AG08395 (cell line): ENCODE results near the gene GUCY2F.

ENCODE experiments used
- DNase-seq: peaks from one replicate; pipeline ENCODE4 v3.0.0; 2012; ENCODE audit warnings: mixed read lengths, low spot score

GUCY2F gene

DNA sequence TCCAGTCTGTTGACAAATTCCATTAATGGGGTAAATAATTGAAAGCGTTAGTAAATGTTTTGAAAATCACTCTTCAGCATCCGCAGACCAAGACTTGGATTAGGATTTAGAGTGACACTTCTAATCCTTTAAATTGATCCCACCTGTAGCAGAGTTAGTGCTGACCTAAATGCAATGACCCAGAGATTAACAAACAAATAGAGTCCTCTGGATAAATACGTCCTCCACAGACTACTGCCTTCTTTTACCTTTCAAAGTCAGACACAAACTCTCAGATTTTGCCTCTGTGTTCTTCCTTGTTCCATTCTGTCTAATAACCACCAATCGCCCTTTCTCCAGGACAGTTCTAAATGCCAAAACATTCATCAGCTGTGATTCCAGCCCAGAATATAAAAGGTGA is at the start of gene GUCY2F:
TSS of gene GUCY2F (minus strand) at position 101 of the 400 bp plus-strand sequence. CDS start 6,150 bp downstream, outside the sequence.
- DNase-seq: no peak

DNA sequence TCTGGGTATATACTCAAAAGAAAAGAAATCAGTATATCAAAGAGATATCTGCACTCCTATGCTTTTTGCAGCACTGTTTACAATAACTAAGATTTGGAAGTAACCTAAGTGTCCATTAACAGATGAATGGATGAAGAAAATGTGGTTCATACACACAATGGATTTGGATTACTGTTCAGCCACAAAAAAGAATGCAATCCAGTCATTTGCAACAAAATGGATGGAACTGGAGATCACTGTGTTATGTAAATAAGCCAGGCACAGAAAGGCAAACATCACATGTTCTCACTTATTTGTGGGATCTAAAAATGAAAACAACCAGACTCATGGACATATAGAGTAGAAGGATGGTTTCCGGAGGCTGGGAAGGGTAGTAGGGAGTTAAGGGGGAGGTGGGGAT is 37.1 kb upstream of the GUCY2F start:
- no peak for DNase-seq

DNA sequence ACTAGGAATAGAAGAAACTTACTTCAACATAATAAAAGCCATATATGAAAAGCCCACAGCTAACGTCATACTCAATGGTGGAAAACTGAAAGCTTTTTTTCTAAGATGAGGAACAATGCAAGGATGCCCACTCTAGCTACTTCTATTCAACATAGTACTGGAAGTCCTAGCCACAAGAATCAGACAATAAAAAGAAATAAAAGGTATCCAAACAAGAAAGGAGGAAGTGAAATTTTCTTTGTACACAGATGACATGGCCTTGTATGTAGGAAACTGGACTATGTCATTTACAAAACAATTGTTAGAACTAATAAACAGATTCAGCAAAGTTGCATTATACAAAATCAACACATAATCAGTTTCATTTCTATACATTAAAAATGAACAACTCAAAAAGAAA is 29.2 kb upstream of the GUCY2F start:
- DNase-seq: no peak

DNA sequence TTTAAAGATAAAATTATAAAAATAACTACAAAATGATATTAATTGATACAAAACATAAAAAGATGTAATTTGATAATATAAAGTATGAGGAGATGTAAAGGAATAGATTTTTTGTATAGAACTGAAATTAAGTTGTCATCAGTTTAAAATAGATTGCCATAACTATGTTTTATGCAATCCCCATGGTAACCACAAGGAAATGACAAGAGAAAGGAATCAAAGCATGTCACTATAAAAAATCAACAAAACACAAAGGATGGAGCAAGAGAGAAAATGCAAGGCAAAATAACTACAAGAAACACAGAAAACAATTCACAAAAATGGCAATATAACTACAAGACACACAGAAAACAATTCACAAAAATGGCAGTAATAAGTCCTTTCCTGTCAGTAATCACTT is 27.0 kb upstream of the GUCY2F start:
- no peak for DNase-seq

DNA sequence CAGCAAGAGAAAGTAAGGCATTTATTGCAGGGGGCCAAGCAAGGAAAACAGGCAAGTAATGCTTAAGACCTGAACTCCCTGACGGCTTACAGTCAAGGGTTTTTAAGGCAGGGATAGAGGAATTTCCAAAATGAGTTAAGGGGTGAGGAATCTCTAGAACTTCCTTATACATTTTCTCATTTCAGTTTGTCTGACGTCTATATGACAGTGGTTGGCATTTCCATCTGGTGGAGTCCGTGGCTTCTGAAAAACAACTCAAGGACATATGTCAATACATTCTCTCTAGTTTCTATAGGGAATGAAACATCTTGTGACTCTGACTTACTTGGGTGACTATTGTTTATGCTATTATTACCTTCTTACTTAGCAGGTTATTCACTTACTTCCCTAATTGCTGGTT is 19.3 kb upstream of the GUCY2F start:
- DNase-seq: no peak

DNA sequence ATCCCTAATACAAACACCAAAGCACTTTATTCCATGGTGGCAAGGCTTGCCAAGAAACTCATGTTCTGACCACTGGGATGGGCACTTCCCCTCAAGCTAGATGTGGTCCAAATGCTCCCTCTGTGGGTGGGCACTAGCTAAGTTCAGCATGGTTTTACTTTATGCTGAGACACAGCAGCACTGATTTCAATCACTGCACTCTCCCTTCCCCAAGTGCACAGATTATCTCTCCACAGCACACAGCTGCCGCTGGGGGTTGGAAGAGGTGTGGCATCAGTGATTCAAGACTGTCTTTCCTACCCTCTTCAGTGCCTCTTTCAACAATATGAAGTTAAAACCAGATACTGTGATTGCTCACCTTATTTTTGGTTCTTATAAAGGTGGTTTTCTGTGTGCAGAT is 16.5 kb upstream of the GUCY2F start:
- no peak for DNase-seq

DNA sequence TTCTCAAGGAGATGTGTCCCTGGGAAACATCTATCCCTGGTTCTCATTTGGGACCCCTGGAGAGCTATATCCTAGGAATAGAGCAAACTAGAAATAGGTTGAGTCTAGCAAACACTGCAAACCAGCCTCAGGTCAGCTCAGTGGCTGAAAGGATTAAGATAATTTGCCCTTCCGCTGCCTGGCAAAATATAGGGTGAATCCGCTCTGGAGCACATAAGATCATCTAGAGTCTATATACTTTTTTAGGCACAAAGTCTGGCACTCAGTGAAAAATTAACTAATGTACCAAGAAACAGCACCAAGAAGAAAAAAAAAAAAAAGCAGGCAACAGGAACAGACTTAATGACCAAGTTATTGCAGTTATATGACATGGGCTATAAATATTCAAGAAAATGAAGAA is 7.3 kb upstream of the GUCY2F start:
- no peak for DNase-seq

DNA sequence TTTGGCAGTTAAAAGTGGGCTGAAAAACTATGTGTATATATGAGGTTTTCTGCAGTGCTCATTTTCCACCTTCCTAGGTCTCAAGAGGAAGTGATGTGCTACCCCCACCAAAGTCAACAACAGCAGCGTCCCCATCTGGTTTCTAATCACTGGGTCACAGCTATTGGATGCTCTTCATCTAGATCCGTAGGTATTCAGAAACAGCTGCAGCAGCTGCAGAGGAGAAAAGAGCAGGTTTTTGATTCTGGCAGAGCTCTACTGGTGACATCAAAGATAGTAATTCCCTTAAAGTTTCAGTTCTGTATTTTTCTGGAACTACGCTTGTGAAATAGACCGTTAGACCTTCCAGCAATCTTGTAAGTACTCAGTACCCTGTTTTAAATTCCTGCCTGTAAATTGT is 5.8 kb upstream of the GUCY2F start:
- DNase-seq: no peak

DNA sequence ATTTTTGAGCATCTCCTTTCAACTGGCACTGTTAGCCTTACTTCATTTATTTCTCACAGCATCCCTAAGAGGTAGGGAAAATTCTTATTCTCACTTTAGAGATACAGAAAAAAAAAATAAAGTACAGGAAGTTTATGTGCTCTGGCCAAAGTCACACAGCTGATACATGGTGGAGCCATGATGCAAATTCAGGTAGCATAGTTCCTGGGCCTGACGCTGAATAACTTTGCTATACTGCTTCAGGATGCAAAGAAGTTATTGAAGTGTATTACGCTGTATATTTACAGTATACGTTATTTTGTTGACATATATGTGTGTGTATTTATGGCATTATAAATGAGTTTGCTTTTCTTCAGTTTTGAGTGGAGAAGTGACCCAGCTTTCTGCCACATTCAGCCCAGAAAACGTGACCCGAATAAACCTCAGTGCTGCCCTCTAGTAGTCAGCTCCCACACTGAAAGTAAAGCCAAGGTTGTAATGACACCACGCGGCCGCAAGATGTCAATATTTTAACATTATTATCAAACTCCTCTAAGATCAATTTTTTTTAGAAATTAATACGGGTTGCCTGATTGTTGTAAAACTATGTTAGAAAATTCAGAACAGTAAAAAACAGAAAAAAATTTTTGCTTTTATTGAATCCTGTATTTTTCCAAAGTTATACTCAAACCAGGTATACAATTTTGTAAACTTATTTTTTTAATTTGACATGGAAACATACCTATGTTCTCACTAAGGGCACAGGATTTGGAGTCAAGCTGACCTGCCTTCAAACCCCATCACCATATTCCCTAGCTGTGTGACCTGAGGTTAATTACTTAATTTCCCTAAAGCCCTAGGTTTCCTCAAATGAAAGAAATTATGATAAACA is 3.8 kb upstream of the GUCY2F start:
- peak; percentile 70 for DNase-seq

DNA sequence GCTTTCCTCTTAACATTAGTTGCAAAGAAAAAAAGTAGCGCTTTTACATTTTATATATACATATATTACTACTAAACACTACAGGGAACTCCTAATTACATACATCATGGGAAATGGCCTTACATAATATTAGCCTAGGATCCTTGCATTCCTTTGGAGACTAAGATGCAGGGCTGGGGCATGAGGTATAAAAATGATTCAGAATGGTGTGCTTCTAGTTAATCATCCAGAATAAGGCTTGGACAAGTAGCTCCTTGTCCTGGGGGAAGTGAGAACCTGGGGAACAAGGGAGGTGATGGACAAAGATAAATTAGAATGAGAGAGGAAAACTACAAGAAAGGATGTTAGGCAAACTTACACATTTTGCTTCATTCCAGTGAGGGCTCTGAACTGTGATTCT is 3.0 kb upstream of the GUCY2F start:
- no peak for DNase-seq

DNA sequence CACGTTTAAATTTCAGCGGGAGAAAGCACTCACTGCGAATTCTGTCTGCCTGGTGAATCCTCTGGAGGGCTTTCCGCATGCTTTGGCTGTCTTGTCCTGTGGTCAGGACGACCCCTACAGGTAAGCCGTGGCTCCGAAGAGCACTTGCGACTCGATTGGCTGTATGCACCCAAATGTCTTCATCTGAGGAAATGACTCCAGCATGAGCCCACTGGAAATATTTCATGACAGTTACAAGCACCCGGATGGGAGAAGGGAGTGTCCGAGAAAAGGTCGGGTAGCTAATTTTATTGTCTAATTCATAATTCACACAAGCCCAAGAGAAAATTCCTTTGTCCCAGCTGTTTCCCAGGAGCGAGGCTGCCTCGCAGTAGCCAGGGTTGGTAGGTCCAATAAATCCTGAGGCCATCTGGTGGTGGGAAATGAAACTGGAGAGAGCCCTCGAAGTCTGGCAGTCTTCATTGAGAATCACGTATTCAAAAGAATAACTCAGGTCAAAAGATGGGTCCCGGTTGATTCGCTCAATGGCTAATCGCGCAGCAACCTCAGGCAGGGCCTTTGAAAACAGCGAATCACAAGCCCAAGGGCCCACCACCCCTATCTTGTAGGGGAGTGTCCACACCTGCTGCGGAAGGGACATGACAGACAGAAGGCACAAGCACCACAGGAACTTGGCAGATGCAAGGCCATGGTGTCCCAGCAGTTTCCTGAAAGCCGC is 6.6 kb downstream of the GUCY2F start:
- peak; percentile 55 for DNase-seq

DNA sequence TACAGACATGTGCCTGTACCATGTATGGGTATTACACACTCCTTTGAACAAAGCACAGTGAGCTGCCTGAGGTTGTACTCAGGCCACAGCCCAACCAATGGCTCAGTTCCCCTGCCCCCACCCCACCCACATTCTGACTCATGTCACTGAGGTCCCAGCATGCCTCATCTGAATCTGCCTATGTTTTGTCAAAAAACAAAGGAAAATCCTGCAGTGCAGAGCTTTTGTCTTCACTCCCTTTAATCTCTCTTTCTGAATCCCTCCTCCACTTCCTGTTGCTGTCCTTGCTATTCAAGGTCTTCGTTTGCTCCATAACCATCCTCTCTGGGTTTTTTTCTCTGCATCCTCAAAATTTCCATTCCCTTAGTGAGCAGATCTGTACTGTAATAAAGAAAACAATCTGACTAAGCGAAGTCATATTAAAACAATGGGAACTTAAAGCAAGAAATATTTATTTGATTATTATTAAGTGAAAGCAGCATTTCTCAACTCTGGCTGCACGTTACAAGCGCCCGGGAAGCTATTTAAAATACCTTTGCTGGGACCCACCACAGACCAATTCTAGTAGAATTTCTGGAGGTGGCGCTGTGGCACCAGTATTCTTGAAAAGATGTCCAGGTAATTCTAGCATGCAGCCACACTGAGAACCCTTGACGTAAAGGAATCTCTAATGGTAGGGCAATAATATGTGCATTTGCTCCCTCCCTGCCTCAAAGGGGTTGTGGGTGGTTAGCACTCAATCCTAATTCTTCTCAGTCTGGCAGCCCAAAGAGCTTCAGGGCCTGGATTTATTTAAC is 8.7 kb downstream of the GUCY2F start:
- DNase-seq: peak; percentile 5

DNA sequence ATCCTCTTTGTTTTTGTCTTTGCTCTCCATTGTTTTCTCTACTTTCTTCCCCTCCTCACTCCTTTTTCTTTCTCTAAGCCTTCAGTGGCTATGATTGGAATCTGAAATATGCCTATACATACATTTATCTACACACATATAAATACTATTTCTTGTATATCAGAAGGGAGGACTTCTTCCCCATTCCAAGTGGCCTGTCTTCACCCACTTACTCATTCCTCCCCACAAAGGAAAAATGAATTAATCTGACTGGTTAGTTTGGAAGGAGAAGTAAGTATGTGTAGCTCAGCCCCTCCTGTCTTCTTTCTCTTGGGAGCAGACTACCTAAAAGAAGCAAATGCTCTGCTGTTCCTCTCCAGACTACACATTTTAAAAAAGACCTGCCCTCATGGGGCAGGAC is 17.7 kb downstream of the GUCY2F start:
- DNase-seq: no peak

DNA sequence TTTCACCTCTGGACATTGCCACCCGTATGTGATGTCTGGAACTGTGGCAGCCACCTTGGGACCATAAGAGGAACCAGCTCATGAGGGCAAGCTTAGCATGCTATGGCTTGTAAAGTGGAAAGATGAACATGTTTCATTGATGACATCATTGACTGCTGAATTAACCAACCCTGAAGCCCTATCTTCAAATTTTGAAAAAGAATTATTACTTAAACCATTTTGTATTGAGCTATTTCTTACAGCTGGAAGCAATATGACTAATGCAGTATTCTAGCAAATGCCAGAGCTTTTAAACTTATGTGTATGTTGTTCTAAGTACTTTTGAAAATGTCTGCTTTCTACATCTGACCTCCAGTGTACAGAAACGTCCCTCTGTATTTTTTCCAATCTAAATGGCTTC is 18.1 kb downstream of the GUCY2F start:
- no peak for DNase-seq

DNA sequence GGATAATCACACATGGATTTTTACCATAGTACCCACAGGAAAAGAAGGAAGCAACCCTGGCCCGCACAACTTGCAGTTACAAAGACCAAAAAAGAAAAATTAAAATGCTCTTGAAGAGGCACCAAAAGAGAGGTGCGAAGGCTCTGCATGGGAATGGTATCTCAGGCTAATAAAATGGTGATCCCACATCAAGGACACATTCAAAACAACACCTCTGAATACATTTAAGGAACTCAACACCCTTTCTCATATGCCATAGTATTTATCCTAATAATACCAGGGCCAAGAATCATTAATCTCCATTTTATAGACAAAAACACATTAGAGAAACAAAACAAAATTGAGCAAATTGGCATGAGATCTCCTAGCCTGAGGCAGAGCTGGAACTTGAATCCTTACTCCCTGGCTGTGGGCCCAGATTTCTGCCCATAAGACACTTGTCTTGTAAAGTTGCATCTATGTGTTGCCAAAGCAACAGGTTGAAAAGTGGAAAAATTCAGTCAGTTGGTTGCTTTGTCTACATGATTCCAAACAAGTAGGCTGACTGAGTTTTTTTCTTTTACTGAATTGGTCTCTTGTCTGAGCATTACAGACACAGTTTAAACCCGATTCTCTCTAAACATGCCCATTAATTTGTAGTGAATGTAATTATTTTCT is 33.5 kb downstream of the GUCY2F start:
- no peak for DNase-seq

DNA sequence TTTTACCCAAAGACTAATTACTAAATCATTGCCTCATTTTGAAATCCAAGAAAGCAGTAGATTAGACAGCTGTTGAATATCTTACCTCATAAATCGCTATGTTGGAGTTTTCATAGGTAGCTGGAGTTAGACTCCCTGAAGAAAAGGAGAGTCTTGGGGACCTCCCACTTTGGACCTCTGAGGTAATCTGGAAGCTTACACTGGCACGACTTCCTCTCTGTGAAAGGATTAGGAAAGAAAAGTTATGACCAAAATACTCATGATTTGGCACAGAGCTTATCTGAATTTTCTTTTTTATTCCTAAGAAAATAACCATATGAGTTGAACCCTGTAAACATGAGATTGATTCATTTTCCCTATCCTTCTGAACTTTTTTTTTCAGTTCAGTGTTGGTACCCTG is 40.6 kb downstream of the GUCY2F start:
- DNase-seq: no peak

DNA sequence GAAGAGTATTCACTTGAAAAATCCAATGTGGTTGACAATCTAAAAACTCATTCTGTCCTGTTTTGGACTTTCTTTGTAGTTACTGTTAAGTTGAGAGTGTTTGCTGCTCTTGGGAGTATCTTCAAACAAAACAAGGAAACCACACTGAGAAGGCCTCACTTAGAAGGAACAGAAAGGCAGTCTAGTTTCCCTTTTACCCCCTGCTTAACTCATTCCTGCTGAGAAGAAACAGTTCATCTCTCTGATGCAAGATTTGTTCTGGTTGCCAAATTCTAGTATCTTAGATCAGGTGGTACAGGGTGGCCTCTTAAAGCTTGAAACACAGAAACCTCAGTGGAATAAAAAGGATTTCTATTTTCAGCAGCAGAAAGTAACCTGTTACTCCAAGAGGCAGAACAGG is 41.4 kb downstream of the GUCY2F start:
- DNase-seq: no peak

DNA sequence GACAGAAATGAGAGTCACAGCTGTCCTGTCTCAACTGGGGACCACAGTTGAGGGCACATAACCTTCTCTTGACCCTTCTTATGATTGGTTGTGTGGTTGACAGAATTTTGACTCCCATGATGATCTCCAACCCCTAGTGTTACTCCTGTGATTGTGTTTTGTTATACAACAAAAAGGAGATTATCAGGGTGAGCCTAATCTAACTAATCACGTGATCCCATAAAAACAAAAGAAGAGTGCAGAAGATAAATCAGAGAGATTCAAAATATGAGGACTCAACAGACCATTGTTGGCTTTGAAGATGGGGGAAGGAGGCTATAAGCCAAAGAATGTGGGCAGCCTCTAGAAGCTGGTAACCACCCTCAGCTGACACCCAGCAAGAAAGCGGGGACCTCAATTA is 72.7 kb downstream of the GUCY2F start:
- no peak for DNase-seq

DNA sequence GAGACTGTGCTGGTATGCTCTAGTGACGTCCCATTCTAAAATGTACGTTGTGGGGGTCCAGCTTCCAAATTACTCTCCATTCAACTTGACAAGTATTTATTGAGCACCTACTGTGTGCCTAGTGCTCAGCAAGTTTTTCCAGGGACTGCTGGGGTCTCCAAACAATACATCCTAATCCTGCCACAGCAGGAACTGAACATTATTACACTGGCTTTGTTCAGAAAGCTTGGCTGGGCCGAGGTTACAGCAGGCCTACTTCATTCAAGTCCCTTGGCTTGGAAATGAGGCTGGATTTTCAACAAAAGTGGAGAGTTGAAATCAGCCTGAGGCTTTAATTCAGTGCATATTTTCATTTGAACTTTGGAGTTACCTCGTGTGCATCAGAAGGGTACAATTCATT is 78.0 kb downstream of the GUCY2F start:
- no peak for DNase-seq

DNA sequence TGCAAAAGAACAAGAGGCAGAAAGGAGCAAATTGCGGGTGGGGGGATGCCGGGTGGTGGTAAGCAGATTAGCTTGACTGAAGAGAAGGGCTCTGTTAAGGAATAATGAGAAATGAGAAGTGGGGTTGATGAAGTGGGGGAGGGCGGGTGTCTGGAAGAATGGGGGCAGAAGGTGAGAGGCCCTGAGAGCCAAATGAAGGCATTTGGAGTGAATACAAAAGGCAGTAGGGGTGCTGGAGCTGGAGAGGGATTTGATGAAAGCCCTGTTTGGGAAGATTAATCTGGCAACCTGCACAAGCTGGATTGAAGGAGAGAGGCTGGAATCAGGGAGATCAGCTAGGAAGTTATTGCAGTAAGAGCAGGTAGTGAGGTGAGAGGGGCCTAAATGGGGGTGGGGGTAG is 82.1 kb downstream of the GUCY2F start:
- DNase-seq: no peak

DNA sequence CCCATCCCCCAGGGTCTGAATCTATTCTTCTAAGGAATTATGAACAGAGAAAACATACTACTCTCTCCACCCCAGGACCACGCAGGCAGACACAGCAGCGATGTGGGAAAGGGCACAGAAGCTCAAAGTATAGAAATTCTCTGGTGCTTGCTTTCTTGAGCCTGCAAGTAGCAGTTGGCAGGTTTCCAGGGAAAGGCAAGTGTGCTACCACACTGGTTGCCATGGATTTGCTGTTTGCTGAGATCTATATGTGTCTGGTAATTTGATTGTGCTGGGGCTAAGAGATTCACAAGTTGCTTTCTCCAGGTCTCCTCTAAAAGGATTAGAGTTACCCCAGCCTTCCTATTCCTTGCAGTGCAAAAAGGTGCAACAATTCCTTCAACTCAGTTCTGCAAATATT is 83.1 kb downstream of the GUCY2F start:
- DNase-seq: no peak

DNA sequence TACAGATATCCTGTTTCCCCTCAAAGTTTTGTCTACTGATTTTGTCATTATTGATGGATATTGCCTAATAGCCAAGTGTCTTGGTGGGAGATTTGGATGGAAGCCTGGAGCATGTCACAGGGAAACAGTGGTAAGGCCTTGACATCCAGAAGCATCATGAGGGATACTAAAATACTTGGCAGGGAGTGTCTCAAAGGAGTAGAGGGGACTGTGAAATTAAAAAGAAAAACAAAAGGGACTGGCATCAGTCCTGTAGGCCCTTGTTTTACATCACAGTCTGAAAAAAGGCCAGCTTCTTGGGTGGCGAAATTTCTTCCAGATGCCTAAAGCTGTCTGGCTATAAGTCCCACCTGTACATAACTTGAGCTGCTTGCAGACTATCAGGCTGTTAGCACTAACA is 83.8 kb downstream of the GUCY2F start:
- no peak for DNase-seq
